Gastrocnemius medialis (tissue), 4 donors: Measurements from ENCODE around the gene NOD1.

ENCODE experiments used
- POLR2A ChIP-seq, 2 donors: fragments of 450-650 bp; IDR thresholded peaks; one replicate each; pipeline ENCODE4 v1.6.1; 2017; ENCODE audit warnings: antibody characterized with exemption in 2 of 2, mild to moderate bottlenecking in 2 of 2, moderate library complexity in 2 of 2
- TF ChIP-seq, protein P1 (sequence below), 5 experiments: fragments of 450-650 bp in 3 of 5; fragments of 200-600 bp in 2 of 5; sonication (generic) in 2 of 5; IDR thresholded peaks in 4 of 5; conservative IDR thresholded peaks in 1 of 5; 1 replicate in 4 of 5; 2 replicates in 1 of 5; pipeline ENCODE4 v1.5.1; 2016 to 2019; ENCODE audit warnings: antibody characterized with exemption in 5 of 5, mild to moderate bottlenecking in 3 of 5, moderate library complexity in 3 of 5

DNA sequence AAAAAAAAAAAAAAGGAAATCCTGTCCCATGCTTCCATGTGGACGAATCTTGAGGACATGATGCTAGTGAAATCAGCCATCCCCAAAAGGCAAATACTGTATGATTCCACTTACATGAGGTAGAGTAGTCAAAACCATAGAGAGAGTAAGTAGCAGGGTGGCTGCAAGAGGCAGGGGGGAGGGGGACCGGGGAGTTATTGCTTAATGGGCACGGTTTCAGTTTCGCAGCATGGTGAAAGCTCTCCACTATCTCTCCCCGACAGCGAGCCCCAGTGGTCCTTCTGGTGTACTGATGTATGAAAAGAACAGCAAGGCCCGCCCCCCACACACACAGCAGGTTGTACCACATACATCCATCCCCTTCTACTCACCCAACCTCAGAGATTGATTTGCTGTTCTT, 32.8 kb downstream of the NOD1 start:
- TF ChIP-seq, protein P1, sequence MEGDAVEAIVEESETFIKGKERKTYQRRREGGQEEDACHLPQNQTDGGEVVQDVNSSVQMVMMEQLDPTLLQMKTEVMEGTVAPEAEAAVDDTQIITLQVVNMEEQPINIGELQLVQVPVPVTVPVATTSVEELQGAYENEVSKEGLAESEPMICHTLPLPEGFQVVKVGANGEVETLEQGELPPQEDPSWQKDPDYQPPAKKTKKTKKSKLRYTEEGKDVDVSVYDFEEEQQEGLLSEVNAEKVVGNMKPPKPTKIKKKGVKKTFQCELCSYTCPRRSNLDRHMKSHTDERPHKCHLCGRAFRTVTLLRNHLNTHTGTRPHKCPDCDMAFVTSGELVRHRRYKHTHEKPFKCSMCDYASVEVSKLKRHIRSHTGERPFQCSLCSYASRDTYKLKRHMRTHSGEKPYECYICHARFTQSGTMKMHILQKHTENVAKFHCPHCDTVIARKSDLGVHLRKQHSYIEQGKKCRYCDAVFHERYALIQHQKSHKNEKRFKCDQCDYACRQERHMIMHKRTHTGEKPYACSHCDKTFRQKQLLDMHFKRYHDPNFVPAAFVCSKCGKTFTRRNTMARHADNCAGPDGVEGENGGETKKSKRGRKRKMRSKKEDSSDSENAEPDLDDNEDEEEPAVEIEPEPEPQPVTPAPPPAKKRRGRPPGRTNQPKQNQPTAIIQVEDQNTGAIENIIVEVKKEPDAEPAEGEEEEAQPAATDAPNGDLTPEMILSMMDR (IDR thresholded peaks at IDR 0.05 in 4 of 5, conservative IDR thresholded peaks at IDR 0.05 in 1 of 5), result peak in 2 of 5 experiments; percentile 14 to 22
- TF ChIP-seq POLR2A (IDR thresholded peaks at IDR 0.05), result no peak
